Measurements from ENCODE around the gene ZKSCAN7. TPM values are rescaled to one million over a fixed set of nuclear protein-coding genes. Genes with fewer than 3 reads are reported as not detected.

ZKSCAN7 gene
- total and polyA plus RNA-seq, 2 donors (not counting 1 experiment from before 2014, with no cell fraction given): 3.0 to 13.2 TPM

GRCh38 chr3:44521721-44522120, 33.3 kb upstream of the ZKSCAN7 start:
- no peak overlapping the region for H2AFZ ChIP-seq (ENCODE audit: low read length)
- H3K9me3 ChIP-seq (ENCODE audit: control insufficient read depth, insufficient read depth, low read depth, low read length): no peaks in the 10 kb centered on the region
- DNase-seq (ENCODE audit: low read depth in 2 of 2): no peak
- TF ChIP-seq CTCF (conservative IDR thresholded peaks at IDR 0.05 in 1 of 2, IDR thresholded peaks at IDR 0.05 in 1 of 2; ENCODE audit: low read depth in 1 of 2, low read length in 2 of 2) (no peak), EZH2 (IDR thresholded peaks at IDR 0.05; ENCODE audit: low read length, missing control alignments) (no peak)
- no peaks in the 10 kb centered on the region for H3K27me3 ChIP-seq (ENCODE audit: control insufficient read depth, insufficient read depth, low read length)
- H3K79me2 ChIP-seq (ENCODE audit: control insufficient read depth, insufficient read depth, low read length): no peaks in the 10 kb centered on the region
- H3K9ac ChIP-seq (ENCODE audit: insufficient read depth, low read length): no peak overlapping the region
- H3K4me3 ChIP-seq (replicated peaks in 1 of 4; ENCODE audit: control extremely low read depth in 1 of 4, insufficient read depth in 1 of 4, low read depth in 3 of 4, low read length in 4 of 4): no peak overlapping the region
- H3K4me2 ChIP-seq (ENCODE audit: extremely low read depth, insufficient read depth, low read length): no peak overlapping the region
- H3K27ac ChIP-seq (ENCODE audit: insufficient read depth, low read length): no peak overlapping the region
- no peaks in the 10 kb centered on the region for H3K36me3 ChIP-seq (ENCODE audit: control insufficient read depth, insufficient read depth, low read length)
- no peaks in the 10 kb centered on the region for H4K20me1 ChIP-seq (ENCODE audit: control insufficient read depth, extremely low read depth, insufficient read depth, low read length)
- H3K4me1 ChIP-seq (ENCODE audit: control insufficient read depth, extremely low read depth, insufficient read depth, low read length): no peaks in the 10 kb centered on the region

- Histone ChIP-seq H2AFZ (ENCODE audit: low read length) (no peak overlapping the region), H3K36me3 (ENCODE audit: control insufficient read depth, insufficient read depth, low read length) (no peaks in the 10 kb centered on the region), H3K27me3 (ENCODE audit: control insufficient read depth, insufficient read depth, low read length) (no peaks in the 10 kb centered on the region), H3K4me2 (ENCODE audit: extremely low read depth, insufficient read depth, low read length) (no peak overlapping the region), H3K9me3 (ENCODE audit: control insufficient read depth, insufficient read depth, low read depth, low read length) (no peaks in the 10 kb centered on the region), H3K4me3 (replicated peaks in 1 of 4; ENCODE audit: control extremely low read depth in 1 of 4, insufficient read depth in 1 of 4, low read depth in 3 of 4, low read length in 4 of 4) (no peak overlapping the region), H3K27ac (ENCODE audit: insufficient read depth, low read length) (no peak overlapping the region), H4K20me1 (ENCODE audit: control insufficient read depth, extremely low read depth, insufficient read depth, low read length) (no peaks in the 10 kb centered on the region), H3K4me1 (ENCODE audit: control insufficient read depth, extremely low read depth, insufficient read depth, low read length) (no peaks in the 10 kb centered on the region), H3K9ac (ENCODE audit: insufficient read depth, low read length) (no peak overlapping the region), H3K79me2 (ENCODE audit: control insufficient read depth, insufficient read depth, low read length) (no peaks in the 10 kb centered on the region)
- DNase-seq (ENCODE audit: low read depth in 2 of 2): no peak
- TF ChIP-seq CTCF (conservative IDR thresholded peaks at IDR 0.05 in 1 of 2, IDR thresholded peaks at IDR 0.05 in 1 of 2; ENCODE audit: low read depth in 1 of 2, low read length in 2 of 2) (no peak), EZH2 (IDR thresholded peaks at IDR 0.05; ENCODE audit: low read length, missing control alignments) (no peak)
These were observed 32.5 kb upstream of the ZKSCAN7 start for GRCh38 chr3:44522494-44522933.

- TF ChIP-seq CTCF (conservative IDR thresholded peaks at IDR 0.05 in 1 of 2, IDR thresholded peaks at IDR 0.05 in 1 of 2; ENCODE audit: low read depth in 1 of 2, low read length in 2 of 2) (no peak), EZH2 (IDR thresholded peaks at IDR 0.05; ENCODE audit: low read length, missing control alignments) (no peak)
- H3K27ac ChIP-seq (ENCODE audit: insufficient read depth, low read length): no peak overlapping the region
- no peak overlapping the region for H3K9ac ChIP-seq (ENCODE audit: insufficient read depth, low read length)
- no peaks in the 10 kb centered on the region for H3K9me3 ChIP-seq (ENCODE audit: control insufficient read depth, insufficient read depth, low read depth, low read length)
- H3K36me3 ChIP-seq (ENCODE audit: control insufficient read depth, insufficient read depth, low read length): no peaks in the 10 kb centered on the region
- no peaks in the 10 kb centered on the region for H3K79me2 ChIP-seq (ENCODE audit: control insufficient read depth, insufficient read depth, low read length)
- H3K27me3 ChIP-seq (ENCODE audit: control insufficient read depth, insufficient read depth, low read length): no peaks in the 10 kb centered on the region
- DNase-seq (ENCODE audit: low read depth in 2 of 2): no peak
- no peak overlapping the region for H3K4me3 ChIP-seq (replicated peaks in 1 of 4; ENCODE audit: control extremely low read depth in 1 of 4, insufficient read depth in 1 of 4, low read depth in 3 of 4, low read length in 4 of 4)
- no peak overlapping the region for H2AFZ ChIP-seq (ENCODE audit: low read length)
- H3K4me2 ChIP-seq (ENCODE audit: extremely low read depth, insufficient read depth, low read length): no peak overlapping the region
- no peaks in the 10 kb centered on the region for H3K4me1 ChIP-seq (ENCODE audit: control insufficient read depth, extremely low read depth, insufficient read depth, low read length)
- H4K20me1 ChIP-seq (ENCODE audit: control insufficient read depth, extremely low read depth, insufficient read depth, low read length): no peaks in the 10 kb centered on the region
These were observed 29.9 kb upstream of the ZKSCAN7 start for GRCh38 chr3:44525060-44525459.

Measured in fibroblast of lung (primary cell).